Stimulated activated CD4-positive, alpha-beta T cell treated with anti-CD3 and anti-CD28 coated beads, Interleukin-12 subunit alpha, Interleukin-12 subunit beta, amount 100 ng/mL, for 48 hours (primary cell): Measurements from ENCODE around the gene REXO1.
"Not testable (repeated sequence)": the region's sequence is repeated elsewhere in the genome, so short reads cannot be mapped to it uniquely, and the experiment has no call there.

Experiments used
- DNase-seq, 3 donors: peaks; one replicate each; pipeline ENCODE4 v3.0.0-alpha.2; 2020; ENCODE audit warnings: low read depth in 2 of 3, low spot score in 1 of 3

Gene REXO1

DNA sequence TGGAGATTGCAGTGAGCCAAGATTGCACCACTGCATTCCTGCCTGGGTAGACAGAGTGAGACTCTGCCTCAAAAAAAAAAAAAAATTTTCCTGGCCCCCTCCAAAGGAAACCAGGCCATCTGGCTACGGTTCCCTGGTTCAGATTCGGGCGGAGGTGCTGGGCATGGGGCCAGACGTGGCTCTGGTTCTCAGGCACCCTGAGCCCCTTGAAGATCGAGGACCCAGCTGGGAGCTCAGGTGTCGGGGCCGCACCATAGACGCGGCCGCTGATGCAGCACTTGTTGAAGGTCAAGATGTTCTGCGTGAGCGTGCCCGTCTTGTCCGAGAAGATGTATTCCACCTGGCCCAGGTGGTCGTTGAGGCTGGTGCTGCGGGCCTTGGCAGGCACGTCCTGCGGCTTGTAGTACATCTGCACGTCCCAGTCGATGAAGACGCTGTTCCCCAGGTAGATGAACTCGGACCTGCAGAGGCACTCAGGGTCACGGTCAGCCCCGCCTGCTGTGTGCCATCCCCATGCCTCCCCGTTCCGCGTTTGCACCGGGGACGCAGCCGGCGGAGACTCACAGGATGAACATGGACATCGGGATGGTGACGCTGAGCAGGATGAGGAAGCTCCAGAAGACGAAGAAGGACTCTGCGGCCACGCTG is 48.5 kb downstream of the REXO1 start:
- no peak for DNase-seq

DNA sequence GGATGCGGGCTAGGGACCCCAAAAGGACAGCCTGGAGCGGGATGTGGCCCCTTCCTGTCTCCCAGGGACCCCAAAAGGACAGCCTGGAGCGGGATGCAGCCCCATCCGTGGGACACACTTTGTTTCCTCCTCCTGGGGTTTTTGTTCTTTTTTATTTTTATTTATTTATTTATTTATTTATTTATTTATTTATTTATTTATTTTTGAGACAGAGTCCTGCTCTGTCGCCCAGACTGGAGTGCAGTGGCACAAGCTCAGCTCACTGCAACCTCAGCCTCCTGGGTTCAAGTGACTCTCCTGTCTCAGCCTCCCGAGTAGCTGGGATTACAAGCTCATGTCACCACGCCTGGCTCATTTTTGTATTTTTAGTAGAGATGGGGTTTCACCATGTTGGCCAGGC is 51.0 kb downstream of the REXO1 start:
- DNase-seq, result not testable (repeated sequence)

DNA sequence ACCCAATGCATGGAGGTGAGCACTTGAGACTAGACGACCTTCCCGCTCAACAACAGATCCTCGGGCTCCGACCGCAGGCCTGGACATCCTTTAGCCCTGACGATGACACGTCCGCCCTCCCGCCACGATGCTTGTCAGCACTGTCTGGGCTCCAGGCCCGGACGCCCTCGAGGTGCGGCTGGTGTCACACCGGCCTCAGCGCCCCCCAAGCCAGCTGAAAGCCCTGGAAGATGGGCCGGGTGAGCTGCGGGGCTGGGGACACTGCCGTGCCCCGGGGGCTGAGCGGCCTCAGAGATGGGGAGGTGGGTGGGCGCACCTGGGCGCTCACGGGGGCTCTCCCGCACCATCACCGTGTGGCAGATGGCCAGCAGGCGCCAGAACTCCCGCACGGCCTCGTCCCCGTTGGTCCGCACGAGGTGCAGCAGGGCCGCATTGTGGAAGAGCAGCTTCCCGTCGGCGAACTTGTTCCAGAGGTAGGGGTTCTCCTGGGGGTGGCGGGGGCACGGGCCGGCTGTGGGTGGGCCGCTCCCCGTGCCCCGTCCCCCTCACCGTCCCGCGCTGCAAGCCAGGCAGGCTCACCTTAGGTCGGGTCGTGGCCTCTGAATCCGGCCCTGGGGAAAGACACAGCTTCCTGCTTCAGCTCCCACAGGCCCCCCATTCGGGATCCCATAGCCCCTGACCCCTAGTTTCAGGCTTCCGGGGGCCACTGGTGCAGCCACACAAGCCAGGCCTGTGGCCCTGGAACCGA is 51.7 kb downstream of the REXO1 start:
- DNase-seq, result no peak

DNA sequence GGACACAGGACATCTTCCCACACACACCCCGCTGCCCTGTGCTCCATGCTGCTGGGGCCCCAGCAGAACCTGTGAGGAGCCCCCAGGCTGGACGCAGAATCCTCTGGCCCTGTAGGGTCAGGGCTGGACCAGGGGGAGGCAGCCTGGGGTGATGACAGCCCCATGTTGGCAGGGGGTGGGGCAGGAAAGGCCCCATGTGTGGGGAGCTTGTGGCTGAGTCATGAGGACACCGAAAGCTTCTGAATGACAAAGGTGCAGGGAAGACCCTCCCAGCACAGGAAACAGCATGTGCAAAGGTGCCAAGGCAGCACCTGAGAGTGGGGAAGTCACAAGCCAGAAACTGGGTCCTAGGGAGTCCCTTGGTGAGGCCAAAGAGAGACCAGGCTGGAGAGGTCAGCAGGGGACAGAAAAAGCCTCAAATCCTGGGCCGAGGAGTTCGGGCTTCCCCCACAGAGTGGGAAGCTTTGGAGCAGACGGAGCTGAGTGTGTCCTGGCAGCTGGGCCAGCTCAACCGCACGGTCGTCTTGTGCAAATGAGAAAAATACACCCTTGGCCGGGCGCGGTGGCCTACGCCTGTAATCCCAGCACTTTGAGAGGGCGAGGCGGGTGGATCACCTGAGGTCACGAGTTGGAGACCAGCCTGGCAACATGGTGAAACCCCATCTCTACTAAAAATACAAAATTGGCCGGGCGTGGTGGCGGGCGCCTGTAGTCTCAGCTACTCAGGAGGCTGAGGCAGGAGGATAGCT is 53.7 kb downstream of the REXO1 start:
- no peak for DNase-seq

DNA sequence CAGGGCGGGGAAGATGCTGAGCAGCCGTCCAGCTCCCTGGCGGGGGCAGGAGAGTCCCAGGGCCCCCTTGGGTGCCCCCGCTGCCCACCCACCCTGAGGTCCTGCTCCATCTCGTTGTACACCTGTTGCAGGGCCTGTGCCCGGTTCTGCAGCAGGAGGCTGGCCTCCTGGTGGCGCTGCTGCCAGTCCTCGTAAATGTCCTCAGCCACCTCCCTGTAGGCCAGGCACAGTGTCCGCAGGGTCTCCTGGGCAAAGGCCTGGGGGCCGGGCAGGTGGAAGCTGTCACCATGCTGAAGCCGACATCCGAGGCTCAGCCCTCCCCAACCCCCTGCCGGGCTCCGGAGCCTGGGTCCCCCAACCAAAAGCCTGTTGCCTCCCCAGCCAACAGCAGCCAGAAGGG is 56.4 kb downstream of the REXO1 start:
- DNase-seq, result no peak

DNA sequence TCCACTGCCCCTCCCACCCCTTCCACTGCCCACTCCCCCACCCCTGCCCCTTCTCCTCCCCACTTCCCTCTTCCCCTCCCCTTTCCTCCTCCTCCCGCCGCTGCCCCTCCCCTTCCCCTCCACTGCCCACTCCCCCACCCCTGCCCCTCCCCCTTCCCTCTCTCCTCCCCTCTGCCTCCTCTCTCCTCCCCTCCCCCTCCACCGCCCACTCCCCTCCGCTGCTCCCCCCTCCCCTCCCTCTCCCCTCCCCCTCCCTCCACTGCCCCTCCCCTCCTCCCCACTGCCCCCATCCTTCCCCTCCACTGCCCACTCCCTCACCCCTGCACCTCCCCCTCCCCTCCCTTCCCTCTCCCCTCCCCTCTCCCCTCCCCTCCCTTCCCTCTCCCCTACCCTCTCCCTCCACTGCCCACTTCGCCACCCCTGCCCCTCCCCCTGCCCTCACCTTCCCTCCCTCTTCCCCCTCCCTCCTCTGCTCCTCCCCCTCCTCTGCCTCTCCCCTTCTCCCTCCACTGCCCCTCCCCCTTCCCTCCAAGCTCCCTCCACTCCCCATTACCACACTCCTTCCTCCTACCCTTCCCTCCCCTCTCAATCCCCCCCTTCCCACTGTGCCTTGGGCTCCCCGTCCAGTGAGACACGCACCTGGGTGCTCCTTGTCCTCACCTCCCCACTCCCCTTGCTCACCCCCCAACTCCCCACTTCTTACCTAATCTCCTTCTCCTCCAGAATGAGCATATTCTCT is 58.1 kb downstream of the REXO1 start:
- no peak for DNase-seq

DNA sequence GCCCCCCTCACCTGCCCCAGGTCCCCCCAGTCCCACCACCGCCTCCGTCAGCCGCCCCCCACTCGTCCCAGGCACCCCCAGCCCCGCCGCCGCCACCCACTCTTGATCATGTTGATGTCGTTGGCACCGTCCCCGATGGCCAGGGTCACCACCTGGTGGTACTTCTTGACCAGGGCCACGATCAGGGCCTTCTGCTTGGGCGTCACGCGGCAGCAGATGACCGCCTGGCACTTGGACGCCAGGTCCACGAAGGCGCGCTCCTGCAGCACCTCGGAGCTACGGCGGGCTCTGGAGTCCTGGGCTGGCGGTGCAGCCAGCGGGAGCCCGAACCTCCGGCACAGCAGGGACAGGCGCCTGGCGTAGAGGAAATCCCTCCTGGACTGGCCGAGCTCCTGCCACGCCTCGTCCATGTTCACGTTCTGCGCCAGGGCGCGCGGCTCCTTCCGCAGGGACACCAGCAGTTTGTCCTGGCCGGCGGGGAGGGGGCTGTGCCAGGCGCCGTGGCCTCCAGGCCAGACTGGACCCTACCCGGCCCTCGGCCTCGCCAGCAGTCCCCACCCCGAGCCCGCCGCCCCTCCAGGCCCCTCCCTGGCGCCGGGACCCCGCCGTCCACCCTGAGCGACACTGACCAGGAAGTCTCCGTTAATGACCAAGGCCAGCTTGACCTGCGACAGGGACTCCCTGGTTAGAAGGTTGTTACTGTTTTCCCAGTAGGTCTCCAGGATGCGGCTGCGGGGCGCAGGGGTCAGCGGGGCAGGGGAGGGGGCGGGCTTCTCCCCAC is 58.8 kb downstream of the REXO1 start:
- no peak for DNase-seq

DNA sequence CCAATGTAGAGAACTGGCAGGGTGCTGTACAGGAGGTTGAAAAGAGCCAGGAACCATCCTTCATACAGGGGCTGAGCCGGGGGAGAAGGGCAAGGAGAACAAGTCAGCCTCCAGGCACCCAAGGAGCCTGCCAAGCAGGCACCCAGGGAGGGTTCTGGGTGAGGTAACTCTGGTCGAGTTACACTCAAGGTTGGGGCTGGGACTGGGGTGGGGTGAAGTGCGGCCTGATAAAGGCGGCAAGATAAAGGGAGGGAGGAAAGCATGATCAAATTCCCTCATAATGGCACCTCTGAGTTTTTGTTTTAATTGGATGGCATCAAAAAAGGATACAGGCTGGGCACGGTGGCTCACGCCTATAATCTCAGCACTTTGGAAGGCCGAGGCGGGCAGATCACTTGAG is 61.2 kb downstream of the REXO1 start:
- DNase-seq, result no peak

DNA sequence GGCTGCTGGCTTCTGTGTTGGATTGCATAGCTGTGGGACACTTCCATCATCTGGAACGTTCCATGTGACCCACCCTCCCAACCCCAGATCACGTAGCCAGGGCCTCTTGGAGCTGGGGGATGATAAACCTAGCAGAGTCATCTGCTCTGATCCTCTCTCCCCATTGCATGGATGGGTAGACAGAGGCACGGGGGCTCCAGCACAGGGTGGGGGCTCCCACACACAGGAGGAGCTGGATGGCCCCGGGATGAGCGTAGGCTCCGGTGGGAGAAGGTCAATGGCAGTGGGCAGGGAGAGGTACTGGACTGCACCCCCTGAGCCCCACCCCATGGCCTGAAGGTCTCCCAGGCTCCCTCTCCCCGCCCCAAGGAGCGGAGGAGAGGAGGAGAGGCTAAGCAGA is 61.6 kb downstream of the REXO1 start:
- no peak for DNase-seq

DNA sequence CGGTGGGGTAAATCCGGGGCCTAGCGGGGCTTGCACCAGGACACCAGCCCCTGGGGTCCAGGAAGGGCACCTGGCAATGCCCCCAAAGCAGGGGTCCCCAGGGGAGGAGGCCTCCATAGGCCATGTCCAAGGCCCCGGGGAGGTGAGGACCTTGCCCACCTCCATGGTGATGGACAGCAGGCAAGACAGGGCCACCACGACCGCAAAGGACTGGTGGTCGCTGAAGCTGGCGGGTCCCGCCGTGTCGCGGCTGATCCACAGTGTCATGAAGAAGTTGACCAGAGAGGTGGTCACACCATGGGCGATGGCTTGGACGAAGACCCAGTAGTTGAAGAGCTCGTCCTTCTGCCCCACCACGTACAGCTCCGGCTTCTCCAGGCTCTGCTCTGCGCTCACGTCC is 63.0 kb downstream of the REXO1 start:
- DNase-seq, result no peak

DNA sequence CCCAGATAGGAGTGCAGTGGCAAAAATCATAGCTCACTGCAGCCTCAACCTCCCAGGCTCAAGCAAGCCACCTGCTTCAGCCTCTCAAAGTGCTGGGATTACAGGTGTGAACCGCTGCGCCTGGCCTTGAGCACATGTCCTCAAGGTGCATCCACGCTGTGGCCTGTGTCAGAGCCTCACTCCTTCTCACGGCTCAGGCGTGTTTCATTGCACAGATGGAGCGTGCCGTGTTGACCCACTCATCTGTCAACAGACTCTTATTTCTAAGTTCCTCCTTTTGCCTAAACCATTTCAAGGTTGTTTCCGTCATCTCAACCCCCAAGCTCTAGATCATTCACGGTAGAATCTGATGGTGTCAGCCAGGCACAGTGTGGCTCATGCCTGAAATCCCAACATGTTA is 64.4 kb downstream of the REXO1 start:
- no peak for DNase-seq

DNA sequence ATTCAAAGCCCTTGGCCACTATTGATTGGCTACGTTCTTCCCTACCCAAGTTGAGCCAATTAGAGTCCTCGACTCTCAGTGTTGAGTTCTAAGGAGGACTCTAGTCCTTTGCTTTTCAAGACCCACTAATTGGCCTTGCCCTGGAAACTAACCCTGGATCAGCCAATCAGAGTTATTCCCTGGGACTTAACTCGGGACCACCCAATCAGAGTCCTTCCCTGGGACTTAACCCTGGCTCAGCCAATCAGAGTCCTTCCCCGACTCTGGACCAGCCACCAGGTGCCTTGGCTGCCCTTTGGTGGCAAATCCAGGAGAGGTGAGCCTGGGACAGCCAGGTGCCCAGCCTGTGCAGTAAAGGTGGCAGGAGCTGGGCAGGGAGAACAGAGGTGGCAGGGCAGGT is 64.9 kb downstream of the REXO1 start:
- no peak for DNase-seq

DNA sequence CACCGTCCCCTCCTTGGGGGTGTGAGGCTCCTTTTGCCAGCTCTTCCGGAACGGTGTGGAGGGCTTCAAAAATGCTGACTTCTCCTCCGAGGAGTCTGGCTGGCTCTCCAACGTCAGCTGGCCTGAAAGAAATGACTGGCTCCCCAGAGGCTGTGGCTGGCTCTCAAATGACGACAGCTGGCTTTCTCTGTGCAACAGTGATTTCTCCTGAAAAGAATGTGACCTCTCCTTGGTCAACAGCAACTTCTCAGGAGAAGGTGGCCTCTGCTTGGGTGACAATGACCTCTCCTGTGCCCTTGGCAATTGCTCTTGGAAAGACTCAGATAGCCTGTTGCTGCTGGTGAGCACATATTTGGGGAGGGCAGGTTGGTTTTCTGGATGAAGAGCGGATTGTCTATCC is 65.8 kb downstream of the REXO1 start:
- no peak for DNase-seq

DNA sequence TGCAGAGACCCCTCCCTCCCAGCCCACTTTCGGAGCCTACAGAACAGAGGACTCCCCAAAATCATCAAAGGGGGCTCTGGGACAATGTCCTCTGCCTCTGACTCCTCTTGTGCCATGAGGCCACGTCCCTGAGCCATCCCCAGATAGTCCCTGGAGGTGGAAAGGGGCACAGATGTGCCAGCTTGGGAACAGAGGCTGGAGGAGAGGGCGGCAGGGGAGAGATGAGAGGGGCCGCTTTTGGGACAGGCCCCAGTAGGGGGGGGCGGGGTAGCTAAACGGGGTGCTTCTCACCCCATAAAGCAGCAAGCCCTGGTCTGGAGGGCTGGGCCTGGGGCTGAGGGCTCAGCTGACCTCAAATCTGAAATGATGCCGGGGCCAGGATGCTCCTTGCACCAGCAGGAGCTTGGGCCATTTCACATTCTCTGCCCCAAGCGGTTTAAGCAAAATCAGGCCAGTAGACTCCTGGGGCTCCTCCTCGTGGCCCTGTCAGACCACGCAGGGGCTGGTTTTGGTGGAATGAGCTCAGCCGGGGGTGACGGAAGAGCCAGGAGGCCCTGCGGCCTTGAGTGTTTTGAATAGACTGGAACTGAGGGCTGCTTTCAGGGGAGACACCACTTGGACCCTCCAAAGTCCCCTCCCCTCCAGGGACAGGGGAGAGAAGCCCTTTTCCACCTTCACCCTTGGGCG is 67.9 kb downstream of the REXO1 start:
- DNase-seq, result no peak

DNA sequence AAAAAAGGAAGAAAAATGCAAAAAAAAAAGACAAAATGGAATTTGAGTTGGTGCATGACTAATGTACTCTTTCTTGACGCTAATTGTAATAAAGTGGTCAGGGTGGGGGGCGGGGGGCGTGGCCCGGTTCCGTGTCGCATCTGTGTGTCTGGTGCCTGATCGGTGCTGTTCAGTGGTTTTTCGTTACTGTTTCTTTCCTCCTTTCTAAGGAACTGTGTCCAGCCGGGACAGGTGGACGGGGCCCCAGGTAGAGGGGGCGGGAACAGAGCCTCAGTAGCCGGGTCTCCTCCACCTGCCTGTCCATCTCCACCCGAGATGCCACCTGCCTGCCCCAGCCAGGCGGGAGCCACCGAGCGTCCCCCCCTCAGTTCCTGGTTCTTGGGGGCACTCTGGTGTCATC is 68.7 kb downstream of the REXO1 start:
- DNase-seq, result no peak

DNA sequence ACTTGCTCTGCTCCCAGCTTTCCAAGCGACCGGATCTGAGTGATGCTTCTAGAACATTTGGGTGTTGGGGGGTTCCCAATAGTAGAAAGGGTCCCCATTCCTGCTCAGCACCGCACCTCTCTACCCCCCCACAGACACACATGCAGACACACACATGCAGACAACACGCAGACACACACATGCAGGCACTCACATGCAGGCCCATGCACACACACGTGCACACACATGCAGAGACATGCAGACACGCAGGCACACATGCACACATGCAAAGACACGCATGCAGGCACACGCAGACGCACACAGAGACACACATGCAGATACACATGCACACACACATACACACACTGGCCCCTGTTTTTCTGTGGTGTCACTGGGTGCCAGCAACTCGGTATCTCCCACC is 71.1 kb downstream of the REXO1 start:
- no peak for DNase-seq

DNA sequence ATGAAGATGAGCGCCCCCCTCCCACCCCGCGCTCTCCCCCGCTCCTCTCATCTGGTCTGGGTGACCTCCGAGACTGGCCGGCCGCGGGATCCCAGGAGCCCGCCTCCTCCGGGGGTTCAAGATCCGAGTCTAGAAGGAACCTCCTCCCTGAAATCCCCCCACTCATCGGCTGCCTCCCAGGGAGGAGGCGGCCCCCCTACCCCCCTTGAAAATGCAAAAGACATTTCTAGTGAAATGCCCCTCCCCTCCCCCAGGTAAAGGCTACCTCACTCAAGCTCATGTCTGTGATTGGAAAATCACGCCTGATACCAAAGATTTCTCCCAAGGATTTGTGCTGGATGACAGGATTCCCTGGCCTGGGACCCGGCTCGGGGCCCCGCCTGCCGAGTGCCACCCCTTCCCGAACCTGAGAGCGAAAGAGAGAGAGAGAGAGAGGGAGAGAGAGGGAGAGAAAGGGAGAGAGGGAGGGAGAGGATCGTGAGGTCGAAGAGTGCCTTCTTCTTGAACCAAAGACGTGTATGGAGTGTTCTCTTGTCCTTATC is 71.6 kb downstream of the REXO1 start:
- DNase-seq, result no peak

DNA sequence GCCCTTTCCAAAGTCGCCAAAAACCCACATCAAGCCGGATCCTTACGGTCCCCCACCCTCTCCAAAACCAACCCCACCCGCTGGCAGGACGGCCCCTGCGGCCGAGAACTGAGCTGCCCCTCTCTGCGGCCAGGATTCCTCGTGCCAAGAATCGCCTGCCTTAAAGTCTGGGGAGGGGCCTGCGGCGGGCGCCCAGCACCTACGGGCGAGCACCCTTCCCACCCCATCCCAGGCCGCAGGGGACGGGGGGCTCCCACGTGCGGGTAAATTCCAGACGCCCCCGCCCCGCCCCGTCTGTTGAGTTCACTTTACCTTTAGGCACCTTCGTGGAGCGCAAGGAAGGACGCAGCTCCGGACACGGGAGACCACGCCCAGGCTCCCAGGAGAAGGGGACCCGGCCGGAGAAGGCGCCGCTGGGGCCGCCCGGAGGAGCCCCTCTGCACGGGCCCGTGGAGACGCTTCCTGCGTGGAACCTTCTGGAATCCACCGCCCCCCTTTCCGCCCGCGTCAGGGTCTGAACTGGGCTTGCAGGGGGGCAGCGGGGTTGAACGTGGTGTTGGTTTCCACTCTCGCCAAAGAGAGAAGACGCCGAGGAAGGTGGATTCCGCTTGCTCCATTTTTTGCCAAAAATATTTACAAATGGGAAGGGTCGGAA is 72.2 kb downstream of the REXO1 start:
- DNase-seq, result no peak

DNA sequence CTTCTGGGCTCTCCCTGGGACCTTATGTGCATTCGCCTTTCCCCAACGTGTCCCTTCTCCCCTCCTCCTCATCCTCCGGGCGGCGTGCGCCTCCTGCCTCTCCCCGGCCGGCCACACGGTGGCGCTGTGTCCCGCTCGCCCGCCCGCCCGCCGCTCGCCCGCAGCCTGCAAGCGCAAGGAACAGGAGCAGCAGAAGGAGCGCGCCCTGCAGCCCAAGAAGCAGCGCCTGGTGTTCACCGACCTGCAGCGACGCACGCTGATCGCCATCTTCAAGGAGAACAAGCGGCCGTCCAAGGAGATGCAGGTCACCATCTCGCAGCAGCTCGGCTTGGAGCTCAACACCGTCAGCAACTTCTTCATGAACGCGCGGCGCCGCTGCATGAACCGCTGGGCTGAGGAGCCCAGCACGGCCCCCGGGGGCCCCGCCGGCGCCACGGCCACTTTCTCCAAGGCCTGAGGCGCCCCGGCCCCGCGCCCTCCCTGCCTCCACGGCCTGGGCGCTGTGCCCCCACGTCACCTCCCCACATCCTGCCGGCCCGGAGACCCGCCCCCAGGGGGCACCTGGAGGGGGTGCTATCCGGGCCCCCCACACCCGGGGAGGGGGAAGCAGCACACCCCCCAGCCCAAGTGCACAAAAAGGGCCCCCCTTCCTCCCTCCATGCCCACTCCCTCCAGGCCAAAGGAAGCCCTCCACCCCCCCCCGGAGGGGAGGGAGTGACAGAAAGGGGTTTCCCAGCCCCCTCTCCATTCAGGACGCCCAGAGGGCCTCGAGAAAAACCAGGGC is 73.1 kb downstream of the REXO1 start:
- DNase-seq, result no peak
